OCI-LY1 (cell line): ENCODE results near the gene CPSF3.

ENCODE experiments used
- H2AFZ ChIP-seq: fragments of 200-600 bp; sonication (generic), shearing (Covaris generic); 2 replicates; pipeline ENCODE4 v1.6.0; 2014; ENCODE audit warnings: antibody characterized with exemption, mild to moderate bottlenecking, low read length
- H3F3A ChIP-seq: fragments of 200-600 bp; sonication (generic), shearing (Covaris generic); 2 replicates; pipeline ENCODE4 v1.6.0; 2014; ENCODE audit warnings: mild to moderate bottlenecking, antibody characterized with exemption, low read length, moderate library complexity; ENCODE audit not compliant: insufficient read depth
- H3K27ac ChIP-seq: fragments of 200-600 bp; sonication (generic); 2 replicates; pipeline ENCODE4 v1.5.1; 2014; ENCODE audit warnings: low read length, mixed run types, mild to moderate bottlenecking, low read depth; ENCODE audit not compliant: poor library complexity, severe bottlenecking
- H3K27me3 ChIP-seq: fragments of 200-600 bp; sonication (generic); 2 replicates; pipeline ENCODE4 v1.6.0; 2014; ENCODE audit warnings: antibody characterized with exemption, mild to moderate bottlenecking, low read length, moderate library complexity; ENCODE audit not compliant: insufficient read depth
- H3K36me3 ChIP-seq: fragments of 200-600 bp; sonication (generic); 2 replicates; pipeline ENCODE4 v1.6.1; 2014; ENCODE audit warnings: mild to moderate bottlenecking, antibody characterized with exemption, low read length, moderate library complexity, mixed read lengths; ENCODE audit not compliant: insufficient read depth
- H3K4me1 ChIP-seq: fragments of 200-600 bp; sonication (generic); 2 replicates; pipeline ENCODE4 v1.5.1; 2014; ENCODE audit warnings: mild to moderate bottlenecking, low read length, moderate library complexity; ENCODE audit not compliant: insufficient read depth, severe bottlenecking
- H3K4me2 ChIP-seq: fragments of 200-600 bp; sonication (generic), shearing (Covaris generic); 2 replicates; pipeline ENCODE4 v1.6.1; 2014; ENCODE audit warnings: low read length
- H3K4me3 ChIP-seq: fragments of 200-600 bp; sonication (generic); 2 replicates; pipeline ENCODE4 v1.5.1; 2014; ENCODE audit warnings: low read length, low read depth, mild to moderate bottlenecking, mixed read lengths; ENCODE audit not compliant: poor library complexity, severe bottlenecking
- H3K79me2 ChIP-seq: fragments of 200-600 bp; shearing (Covaris generic); 2 replicates; pipeline ENCODE4 v1.6.1; 2016; ENCODE audit warnings: mixed run types, low read length, mixed read lengths; ENCODE audit not compliant: insufficient read depth
- H3K9ac ChIP-seq: fragments of 200-600 bp; sonication (generic), shearing (Covaris generic); 2 replicates; pipeline ENCODE4 v1.6.1; 2014; ENCODE audit warnings: mild to moderate bottlenecking, low read length, mixed read lengths
- H3K9me2 ChIP-seq: fragments of 200-600 bp; sonication (generic), shearing (Covaris generic); 2 replicates; pipeline ENCODE4 v1.6.1; 2014; ENCODE audit warnings: low read depth, mild to moderate bottlenecking, low read length, mixed read lengths
- H3K9me3 ChIP-seq: fragments of 200-600 bp; shearing (Covaris generic); 2 replicates; pipeline ENCODE4 v1.6.1; 2014; ENCODE audit warnings: low read length, mixed read lengths
- H4K20me1 ChIP-seq: fragments of 200-600 bp; sonication (generic), shearing (Covaris generic); 2 replicates; pipeline ENCODE4 v1.6.0; 2016; ENCODE audit warnings: mild to moderate bottlenecking, low read length; ENCODE audit not compliant: insufficient read depth
- EZH2 ChIP-seq: fragments of 200-600 bp; sonication (generic), shearing (Covaris generic); IDR thresholded peaks from 2 replicates; pipeline ENCODE4 v1.8.0; 2017; ENCODE audit warnings: borderline replicate concordance, mixed run types, mild to moderate bottlenecking, antibody characterized with exemption, low read length, moderate library complexity, mixed read lengths
- TF ChIP-seq, protein P1 (sequence below): fragments of 200-600 bp; sonication (generic), shearing (Covaris generic); IDR thresholded peaks from 2 replicates; pipeline ENCODE4 v1.5.1; 2017; ENCODE audit warnings: mild to moderate bottlenecking, antibody characterized with exemption, low read length, moderate library complexity, mixed read lengths

Gene CPSF3

DNA sequence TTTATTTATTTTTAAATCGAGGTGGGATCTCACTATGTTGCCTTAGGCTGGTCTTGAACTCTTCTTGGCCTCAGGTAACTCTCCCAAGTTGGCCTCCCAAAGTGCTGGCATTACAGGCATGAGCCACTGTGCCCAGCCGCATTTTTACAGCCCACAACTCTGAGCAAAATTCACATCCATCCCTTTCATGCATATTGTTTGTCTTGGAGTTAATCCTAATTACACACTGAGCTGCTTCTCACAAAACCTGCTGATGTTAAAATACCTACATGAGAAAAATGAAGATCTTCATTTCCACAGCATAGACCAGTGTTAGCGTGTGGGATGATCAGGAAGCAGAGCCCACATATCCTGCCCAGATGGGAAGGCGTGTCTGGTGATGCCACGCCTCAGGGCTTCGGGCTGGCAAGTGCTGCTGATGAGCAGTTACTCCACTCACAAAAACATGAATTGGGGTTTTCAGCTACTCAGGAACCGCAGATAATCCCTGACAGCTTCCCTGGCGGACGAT is 14.8 kb upstream of the CPSF3 start:
- Histone ChIP-seq H3K36me3 (peaks cover 52% of the 10 kb centered on the region), H3K4me1 (no peaks in the 10 kb centered on the region), H2AFZ (no peak overlapping the region), H3K9me2 (no peaks in the 10 kb centered on the region), H3K27me3 (no peaks in the 10 kb centered on the region), H3K9me3 (no peaks in the 10 kb centered on the region), H3K4me2 (no peak overlapping the region), H4K20me1 (no peaks in the 10 kb centered on the region), H3K79me2 (no peaks in the 10 kb centered on the region), H3K27ac (no peak overlapping the region), H3K9ac (no peak overlapping the region), H3F3A (no peaks in the 10 kb centered on the region), H3K4me3 (no peak overlapping the region)
- TF ChIP-seq, protein P1, sequence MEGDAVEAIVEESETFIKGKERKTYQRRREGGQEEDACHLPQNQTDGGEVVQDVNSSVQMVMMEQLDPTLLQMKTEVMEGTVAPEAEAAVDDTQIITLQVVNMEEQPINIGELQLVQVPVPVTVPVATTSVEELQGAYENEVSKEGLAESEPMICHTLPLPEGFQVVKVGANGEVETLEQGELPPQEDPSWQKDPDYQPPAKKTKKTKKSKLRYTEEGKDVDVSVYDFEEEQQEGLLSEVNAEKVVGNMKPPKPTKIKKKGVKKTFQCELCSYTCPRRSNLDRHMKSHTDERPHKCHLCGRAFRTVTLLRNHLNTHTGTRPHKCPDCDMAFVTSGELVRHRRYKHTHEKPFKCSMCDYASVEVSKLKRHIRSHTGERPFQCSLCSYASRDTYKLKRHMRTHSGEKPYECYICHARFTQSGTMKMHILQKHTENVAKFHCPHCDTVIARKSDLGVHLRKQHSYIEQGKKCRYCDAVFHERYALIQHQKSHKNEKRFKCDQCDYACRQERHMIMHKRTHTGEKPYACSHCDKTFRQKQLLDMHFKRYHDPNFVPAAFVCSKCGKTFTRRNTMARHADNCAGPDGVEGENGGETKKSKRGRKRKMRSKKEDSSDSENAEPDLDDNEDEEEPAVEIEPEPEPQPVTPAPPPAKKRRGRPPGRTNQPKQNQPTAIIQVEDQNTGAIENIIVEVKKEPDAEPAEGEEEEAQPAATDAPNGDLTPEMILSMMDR: no peak
- no peak for TF ChIP-seq EZH2

GRCh38 chr2:9410108-9410507 is 13.3 kb upstream of the CPSF3 start:
- H3K9ac ChIP-seq: no peak overlapping the region
- H3K9me2 ChIP-seq: no peaks in the 10 kb centered on the region
- no peak overlapping the region for H2AFZ ChIP-seq
- no peaks in the 10 kb centered on the region for H3K4me1 ChIP-seq
- H3K4me3 ChIP-seq: no peak overlapping the region
- TF ChIP-seq, protein P1: no peak
- no peak for TF ChIP-seq EZH2
- H3K4me2 ChIP-seq: no peak overlapping the region
- no peaks in the 10 kb centered on the region for H3F3A ChIP-seq
- peaks cover 63% of the 10 kb centered on the region for H3K36me3 ChIP-seq
- no peaks in the 10 kb centered on the region for H3K27me3 ChIP-seq
- no peaks in the 10 kb centered on the region for H4K20me1 ChIP-seq
- H3K79me2 ChIP-seq: no peaks in the 10 kb centered on the region
- no peaks in the 10 kb centered on the region for H3K9me3 ChIP-seq
- H3K27ac ChIP-seq: no peak overlapping the region

- TF ChIP-seq, protein P1: no peak
- no peak for TF ChIP-seq EZH2
- Histone ChIP-seq H3K27ac (no peak overlapping the region), H3K79me2 (no peaks in the 10 kb centered on the region), H3F3A (no peaks in the 10 kb centered on the region), H3K36me3 (peaks cover 69% of the 10 kb centered on the region), H2AFZ (no peak overlapping the region), H3K4me3 (no peak overlapping the region), H3K9me3 (no peaks in the 10 kb centered on the region), H3K27me3 (no peaks in the 10 kb centered on the region), H4K20me1 (no peaks in the 10 kb centered on the region), H3K9me2 (no peaks in the 10 kb centered on the region), H3K9ac (no peak overlapping the region), H3K4me1 (no peaks in the 10 kb centered on the region), H3K4me2 (no peak overlapping the region)
These were observed 10.7 kb upstream of the CPSF3 start for GRCh38 chr2:9412781-9413180.
